Astrocyte of the spinal cord (primary cell): ENCODE results near the gene SLC4A8.
"Not testable (repeated sequence)": the region's sequence is repeated elsewhere in the genome, so short reads cannot be mapped to it uniquely, and the experiment has no call there.

ENCODE experiments used
- DNase-seq: peaks from one replicate; pipeline ENCODE4 v3.0.0; 2011; ENCODE audit warnings: low read depth, low spot score
- H3K4me3 ChIP-seq: 2 replicates; pipeline ENCODE4 v1.5.1; 2011; ENCODE audit warnings: low read depth, mild to moderate bottlenecking, low read length, moderate library complexity
- in situ Hi-C: cut with HindIII; loops from 2 replicates; pipeline ENCODE4 v1.10.0; 2017; ENCODE audit warnings: low sequenced_read_pairs
- TF ChIP-seq, protein P1 (sequence below): IDR thresholded peaks from 2 replicates; pipeline ENCODE4 v1.5.1; 2012; ENCODE audit warnings: low read depth, mild to moderate bottlenecking, low read length, inconsistent platforms

SLC4A8 gene

DNA sequence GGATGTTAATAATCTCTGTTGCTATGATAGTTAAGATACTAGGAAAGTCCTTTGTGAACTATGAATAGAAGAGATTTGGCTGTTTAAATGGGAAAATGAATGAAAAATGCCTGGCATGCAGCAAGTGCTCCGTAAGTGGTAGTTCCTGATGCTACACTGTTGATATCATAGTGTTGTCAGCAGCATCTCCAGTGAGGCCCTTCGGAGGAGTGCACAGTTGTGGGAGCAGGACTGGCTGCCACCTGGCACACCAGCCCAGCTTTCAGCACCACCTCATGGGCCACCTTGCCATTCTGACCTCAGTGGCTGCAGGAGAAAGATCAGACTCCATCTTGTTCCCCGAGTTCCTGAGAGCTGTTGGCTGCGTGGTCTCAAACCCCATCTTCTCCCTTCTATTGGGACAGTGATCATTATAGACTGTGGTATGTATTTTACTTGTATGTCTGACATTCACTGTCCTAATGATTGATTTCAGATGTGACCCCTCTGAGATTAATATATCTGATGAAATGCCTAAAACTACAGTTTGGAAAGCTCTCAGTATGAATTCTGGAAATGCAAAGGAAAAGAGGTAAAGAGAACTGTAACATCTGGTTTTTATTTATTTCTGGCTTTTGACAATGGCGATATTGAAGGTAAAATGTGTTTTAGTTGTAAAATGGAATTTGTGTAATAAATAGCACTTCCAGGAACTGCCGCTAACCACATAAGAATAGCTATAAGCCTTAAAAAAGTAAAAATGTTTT is 80.9 kb downstream of the SLC4A8 start:
- no peak overlapping the region for H3K4me3 ChIP-seq
- in situ Hi-C loops: no loop called here
- TF ChIP-seq, protein P1, sequence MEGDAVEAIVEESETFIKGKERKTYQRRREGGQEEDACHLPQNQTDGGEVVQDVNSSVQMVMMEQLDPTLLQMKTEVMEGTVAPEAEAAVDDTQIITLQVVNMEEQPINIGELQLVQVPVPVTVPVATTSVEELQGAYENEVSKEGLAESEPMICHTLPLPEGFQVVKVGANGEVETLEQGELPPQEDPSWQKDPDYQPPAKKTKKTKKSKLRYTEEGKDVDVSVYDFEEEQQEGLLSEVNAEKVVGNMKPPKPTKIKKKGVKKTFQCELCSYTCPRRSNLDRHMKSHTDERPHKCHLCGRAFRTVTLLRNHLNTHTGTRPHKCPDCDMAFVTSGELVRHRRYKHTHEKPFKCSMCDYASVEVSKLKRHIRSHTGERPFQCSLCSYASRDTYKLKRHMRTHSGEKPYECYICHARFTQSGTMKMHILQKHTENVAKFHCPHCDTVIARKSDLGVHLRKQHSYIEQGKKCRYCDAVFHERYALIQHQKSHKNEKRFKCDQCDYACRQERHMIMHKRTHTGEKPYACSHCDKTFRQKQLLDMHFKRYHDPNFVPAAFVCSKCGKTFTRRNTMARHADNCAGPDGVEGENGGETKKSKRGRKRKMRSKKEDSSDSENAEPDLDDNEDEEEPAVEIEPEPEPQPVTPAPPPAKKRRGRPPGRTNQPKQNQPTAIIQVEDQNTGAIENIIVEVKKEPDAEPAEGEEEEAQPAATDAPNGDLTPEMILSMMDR: no peak
- DNase-seq: no peak

DNA sequence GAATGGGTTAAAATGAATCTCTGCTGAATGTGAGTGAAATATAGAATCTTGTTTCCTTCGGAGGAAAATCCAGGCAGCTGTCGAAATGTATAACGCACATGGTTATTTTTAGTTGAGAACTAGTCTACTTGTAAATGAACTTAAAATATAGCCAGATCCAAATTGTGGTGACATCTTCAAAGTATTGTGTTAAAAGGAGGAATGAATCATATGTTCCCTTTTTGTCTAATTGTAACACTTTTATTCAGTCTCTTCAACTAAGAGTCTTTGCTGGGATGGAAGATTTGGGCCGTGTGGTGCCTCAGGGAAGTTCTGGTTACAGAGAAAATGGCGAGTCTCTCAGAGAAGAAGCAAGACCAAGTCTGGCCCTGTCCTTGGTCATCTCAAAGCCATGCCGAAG is 82.5 kb downstream of the SLC4A8 start:
- TF ChIP-seq, protein P1: no peak
- no peak for DNase-seq
- in situ Hi-C loops: no loop called here

DNA sequence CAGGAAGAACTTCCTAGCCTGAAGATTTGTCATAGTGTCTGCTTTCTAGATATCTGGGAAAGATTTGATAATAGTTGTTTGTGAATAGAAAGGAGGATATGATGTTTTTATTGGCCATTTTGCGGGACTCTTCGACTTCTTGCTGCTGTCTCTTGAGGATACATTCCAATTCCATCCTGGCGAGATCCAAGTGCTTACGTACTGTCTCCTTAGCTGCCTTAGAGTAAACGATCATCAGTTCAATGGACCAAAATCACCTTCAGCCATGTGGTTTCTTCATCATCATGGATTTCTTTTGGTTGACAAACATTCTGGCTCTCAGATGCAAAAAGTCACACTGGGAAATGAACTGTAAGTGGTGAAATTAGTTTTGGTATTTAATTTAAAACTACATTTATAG is 83.7 kb downstream of the SLC4A8 start:
- TF ChIP-seq, protein P1: no peak

More for the DNA sequence above, 82.5 kb downstream of the SLC4A8 start:
- H3K4me3 ChIP-seq: no peak overlapping the region

DNA sequence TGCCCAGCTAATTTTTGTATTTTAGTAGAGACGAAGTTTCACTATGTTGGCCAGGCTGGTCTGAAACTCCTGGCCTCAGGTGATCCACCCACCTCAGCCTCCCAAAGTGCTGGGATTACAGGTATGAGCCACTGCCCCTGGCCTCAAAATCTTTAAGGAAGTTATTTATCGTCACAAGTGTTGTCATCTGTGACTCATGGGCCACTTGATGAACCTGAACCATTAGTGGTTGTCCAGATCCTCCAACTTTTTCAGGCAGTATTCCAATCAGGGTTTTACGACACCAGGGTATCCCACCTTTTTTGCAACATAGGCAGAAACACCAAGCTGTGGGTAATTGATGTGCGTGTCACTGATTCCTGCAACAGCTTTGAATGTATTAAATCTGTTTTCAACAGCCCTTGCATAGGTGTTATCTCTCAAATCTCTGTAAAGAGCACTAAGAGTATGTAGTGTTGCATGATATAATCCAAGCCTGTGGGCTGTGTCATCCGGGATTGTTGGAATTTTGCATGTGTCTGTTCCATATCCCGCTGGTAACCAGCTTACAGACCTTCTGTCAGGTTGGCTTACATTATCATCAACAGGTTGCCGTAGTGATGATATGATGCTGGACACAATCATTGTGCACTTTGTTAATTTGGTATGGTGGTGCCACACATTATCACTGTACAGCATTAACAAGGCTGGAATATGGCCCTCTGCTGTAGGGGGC is 87.1 kb downstream of the SLC4A8 start:
- DNase-seq: no peak
- no peak overlapping the region for H3K4me3 ChIP-seq
- in situ Hi-C loops: no loop called here
- TF ChIP-seq, protein P1: no peak

More for the DNA sequence above, 83.7 kb downstream of the SLC4A8 start:
- DNase-seq: no peak
- in situ Hi-C loops: no loop called here
- no peak overlapping the region for H3K4me3 ChIP-seq

DNA sequence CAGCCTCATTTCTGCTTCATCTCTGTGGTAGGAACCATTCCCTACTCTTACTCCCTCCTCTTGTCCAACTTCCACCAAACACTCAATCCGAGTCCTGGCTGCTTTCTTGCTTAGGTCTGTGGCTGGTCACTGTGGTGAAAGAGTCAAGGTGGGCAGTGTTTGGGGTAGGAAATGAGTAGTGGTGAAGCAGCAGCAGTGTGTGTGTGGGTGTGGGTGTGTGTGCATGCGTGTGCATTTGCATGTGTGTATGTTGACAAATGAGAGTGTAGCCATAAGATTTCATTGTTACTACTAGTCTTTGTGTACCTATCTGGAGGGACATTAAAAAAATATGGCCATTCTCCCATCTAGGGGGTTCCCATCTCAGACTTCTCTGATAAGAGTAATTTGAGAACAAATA is 87.8 kb downstream of the SLC4A8 start:
- DNase-seq: no peak
- no peak overlapping the region for H3K4me3 ChIP-seq
- TF ChIP-seq, protein P1: no peak
- in situ Hi-C loops: no loop called here

DNA sequence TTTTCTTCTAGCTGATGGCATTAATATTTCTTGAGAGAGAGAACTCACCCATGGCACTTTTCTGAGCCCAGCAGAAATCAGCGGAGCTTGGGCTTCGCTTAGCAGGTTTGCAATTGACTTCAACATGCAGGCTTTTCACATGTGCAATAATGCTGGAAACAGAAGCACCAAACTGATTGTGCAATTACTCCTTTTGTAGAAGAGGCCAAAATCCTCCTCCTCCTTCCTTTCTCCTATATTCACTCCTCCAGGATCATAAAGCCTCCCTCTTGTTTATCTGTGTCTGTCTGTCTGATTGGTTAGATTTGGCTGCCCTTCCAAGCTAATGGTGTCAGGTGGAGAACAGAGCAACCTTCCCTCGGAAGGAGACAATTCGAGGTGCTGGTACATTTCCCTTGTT is 90.4 kb downstream of the SLC4A8 start:
- DNase-seq: not testable (repeated sequence)

DNA sequence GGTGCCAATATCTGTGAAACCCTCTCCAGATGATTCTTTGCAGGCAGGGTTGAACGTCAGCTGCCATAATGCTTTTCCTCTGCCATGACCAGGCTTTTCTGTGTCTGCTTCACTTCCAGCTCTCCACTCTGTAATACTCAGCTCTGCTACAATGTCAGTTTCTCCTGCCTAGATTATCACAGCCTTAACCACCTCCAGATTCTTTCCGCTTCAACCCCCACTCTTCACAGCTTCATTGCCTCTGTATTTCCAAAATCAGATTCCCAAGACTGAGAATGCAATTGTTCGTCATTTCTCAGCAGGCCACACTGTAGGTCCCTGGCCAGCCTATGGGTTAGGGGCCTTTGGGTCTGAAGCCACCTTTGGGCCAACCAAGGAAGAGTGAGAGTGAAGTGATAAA is 92.7 kb downstream of the SLC4A8 start:
- no peak overlapping the region for H3K4me3 ChIP-seq
- TF ChIP-seq, protein P1: no peak
- no peak for DNase-seq
- in situ Hi-C loops: no loop called here

More for the DNA sequence above, 90.4 kb downstream of the SLC4A8 start:
- H3K4me3 ChIP-seq, in situ Hi-C loops: not testable (repeated sequence)
